ENCODE measurements around the gene CTF1. TPM values are rescaled to one million over a fixed set of nuclear protein-coding genes. Genes with fewer than 3 reads are reported as not detected.

The CTF1 gene
- total RNA-seq (2013; cell fraction: nucleolus; rRNA removed), result not detected in 2 replicates
- 0.05 and 0.11 TPM in 2 replicates for total RNA-seq (2014; rRNA removed)
- total RNA-seq (2014; rRNA removed; fragmentation: Illumina TruSeq; extraction: Trizol), result 0.09 and 0.14 TPM in 2 replicates
- 0.45 and 0.46 TPM in 2 replicates for total RNA-seq (2021)
- polyA plus RNA-seq (2011; ENCODE audit: low read depth), result not detected
- polyA plus RNA-seq (2011; rRNA removed), result 0.11 TPM in 1 of 2 replicates, not detected in the other
- 0.07 and 0.13 TPM in 2 replicates for polyA plus RNA-seq (2011; cell fraction: cytosol; rRNA removed)
- polyA plus RNA-seq (2011; cell fraction: nucleus; rRNA removed), result 0.15 and 0.23 TPM in 2 replicates
- polyA plus RNA-seq (2012), result 0.13 and 0.19 TPM in 2 replicates
- 0.16 TPM in 1 of 2 replicates, not detected in the other for polyA plus RNA-seq (2014; fragmentation: Illumina TruSeq; extraction: Trizol)
- under 1 TPM in 1 of 2 experiments, not detected in 1; 0.04 TPM for polyA plus RNA-seq (2014; fragmentation: Nextera tagmentation; extraction: Ambion mirVana)
- polyA plus RNA-seq (2014; rRNA removed), result 0.22 and 0.34 TPM in 2 replicates
- not detected for polyA plus RNA-seq (2016; fragmentation: Nextera tagmentation; extraction: Ambion mirVana)
- 0.57 and 0.80 TPM in 2 replicates for polyA minus RNA-seq (2011; rRNA and poly(A)+ RNA removed)
- not detected in 2 replicates for polyA minus RNA-seq (2011; cell fraction: cytosol; rRNA and poly(A)+ RNA removed)
- 0.48 and 0.57 TPM in 2 replicates for polyA minus RNA-seq (2011; cell fraction: nucleus; rRNA and poly(A)+ RNA removed)
- percentile 30 among the genes with signal in this experiment for Bru-seq, nascent RNA
- percentile 21 among the genes with signal in this experiment for BruChase-seq, experiment 1, labeled RNA remaining after a 6-hour chase
- percentile 15 among the genes with signal in this experiment for BruChase-seq, experiment 2, labeled RNA remaining after a 2-hour chase
- long read RNA-seq, experiment 1, result 0 reads
- long read RNA-seq, experiment 2, result 0 reads

- POLR2A ChIA-PET, result interaction anchor here (0.5 to 0.8 kb wide), 2 partner anchors 23 to 32 kb away, joined by 3 read pairs; no protein-coding TSS in a partner anchor
- Histone ChIP-seq H3K36me3 (ENCODE audit: control insufficient read depth in 2 of 2, insufficient read depth in 2 of 2, low read length in 1 of 2) (no peaks in the 10 kb centered on the region), H3K9me3 (replicated peaks; ENCODE audit: control insufficient read depth, insufficient read depth, low read length) (no peaks in the 10 kb centered on the region), H3K4me3 (no peak within 1 kb of the TSS), H2AFZ (ENCODE audit: control insufficient read depth, low read depth, low read length) (peak within 1 kb of the TSS; percentile 78), H3K27me3 (replicated peaks in 1 of 2; ENCODE audit: control insufficient read depth in 2 of 2, insufficient read depth in 2 of 2, low read length in 1 of 2) (no peaks in the 10 kb centered on the region), H3K9ac (ENCODE audit: control insufficient read depth, insufficient read depth, low read length) (peak within 1 kb of the TSS; percentile 32; the same call in 1 of the 2 replicates), H4K20me1 (ENCODE audit: control insufficient read depth, insufficient read depth) (no peaks in the 10 kb centered on the region; the same call in 1 of the 2 replicates), H3K79me2 (ENCODE audit: control insufficient read depth, insufficient read depth, low read length) (peaks cover 1% of the 10 kb centered on the region; the same call in 1 of the 2 replicates), H3K4me2 (ENCODE audit: control insufficient read depth, insufficient read depth) (peak within 1 kb of the TSS; percentile 71), H3K27ac (ENCODE audit: control insufficient read depth, insufficient read depth) (peak within 1 kb of the TSS; percentile 39; the same call in 1 of the 2 replicates), H3K4me1 (ENCODE audit: control insufficient read depth, insufficient read depth, low read length) (peaks cover 26% of the 10 kb centered on the region)
- BruUV-seq (replicated peaks), result no TSS peak
- DNase-seq (ENCODE audit: low read depth, low spot score), result no peak
- in situ Hi-C loops (cut with MboI), result no loop called here
- SMC1A ChIA-PET (ENCODE audit: uncharacterized antibody, unreplicated experiment), result interaction anchor here (1.2 to 8.8 kb wide), 3 partner anchors 14 to 52 kb away, joined by 3 to 146 read pairs (median 3); no protein-coding TSS in a partner anchor
- intact Hi-C loops (cut with micrococcal nuclease; ENCODE audit: unreplicated experiment), result loop anchor here (2.0 to 10.0 kb wide), 2 partner anchors 26 to 242 kb away; partner anchors contain the start of genes FBRS, FBXL19 and PRR14
- CTCF ChIA-PET, result interaction anchor here (0.7 to 4.1 kb wide), 2 partner anchors 23 to 51 kb away, joined by 3 to 28 read pairs; no protein-coding TSS in a partner anchor
- RAD21 ChIA-PET (ENCODE audit: unreplicated experiment), result interaction anchor here (2.0 kb wide), 1 partner anchor 51 kb away, joined by 7 read pairs; no protein-coding TSS in a partner anchor
- 25% methylated on average over 30 of the region's 31 CpGs for WGBS (ENCODE audit: insufficient coverage, insufficient replicate concordance, low lambda C conversion rate, missing lambda C conversion rate)
- ATAC-seq, result no peak
- no peak for FAIRE-seq
- TF ChIP-seq RCOR1 (conservative IDR thresholded peaks at IDR 0.05; ENCODE audit: low read depth, low read length), result no peak
- no peak for TF ChIP-seq BACH1 (IDR thresholded peaks at IDR 0.05; ENCODE audit: borderline replicate concordance)
- TF ChIP-seq ZNF207 (IDR thresholded peaks at IDR 0.05; ENCODE audit: borderline replicate concordance), result no peak
- no peak for TF ChIP-seq MTA2 (IDR thresholded peaks at IDR 0.05; ENCODE audit: low read depth)
- no peak for TF ChIP-seq ZBTB40 (IDR thresholded peaks at IDR 0.05; ENCODE audit: borderline replicate concordance)
- no peak for TF ChIP-seq SIX5 (IDR thresholded peaks at IDR 0.05; ENCODE audit: low read depth, low read length, severe bottlenecking)
- no peak for TF ChIP-seq ZZZ3 (IDR thresholded peaks at IDR 0.05; ENCODE audit: control insufficient read depth, insufficient read length, low read depth)
- no peak for TF ChIP-seq NFYA (IDR thresholded peaks at IDR 0.05; ENCODE audit: borderline replicate concordance, low read depth, low read length)
- no peak for TF ChIP-seq RELA (IDR thresholded peaks at IDR 0.05; ENCODE audit: borderline replicate concordance, partially characterized antibody)
- no peak for TF ChIP-seq E4F1 (IDR thresholded peaks at IDR 0.05; ENCODE audit: borderline replicate concordance, partially characterized antibody)
Observed at GRCh38 chr16:30896261-30896888, at the start of gene CTF1. Gene CTF1 (plus strand): TSS chr16:30896614. CDS start chr16:30896644, 30 bp downstream.

Data from GM12878 (cell line).